Stimulated activated CD4-positive, alpha-beta T cell treated with anti-CD3 and anti-CD28 coated beads, Interleukin-1b, Interleukin-23, amount 100 ng/mL, for 4 hours (primary cell): ENCODE measurements around the gene PSORS1C2.

Experiments used
- DNase-seq, 2 donors: peaks; one replicate each; pipeline ENCODE4 v3.0.0-alpha.2; 2020; ENCODE audit warnings: low read depth in 2 of 2

Gene PSORS1C2

GRCh38 chr6:31114541-31114878 lies 24.4 kb downstream of the PSORS1C2 start, which contains the start of gene PSORS1C1:
Gene PSORS1C1 (plus strand): TSS chr6:31114800. CDS start chr6:31129633, 14,833 bp downstream.
- DNase-seq, result no peak

- no peak for DNase-seq
These were observed 24.9 kb downstream of the PSORS1C2 start for GRCh38 chr6:31113861-31114540.

- no peak for DNase-seq
These were observed 26.4 kb downstream of the PSORS1C2 start, which contains the start of gene C6orf15 for GRCh38 chr6:31112478-31112877. Gene C6orf15 (minus strand): TSS chr6:31112575. CDS start chr6:31112555, 20 bp downstream.

- DNase-seq, result no peak
These were observed 27.2 kb downstream of the PSORS1C2 start for GRCh38 chr6:31111712-31112111.

GRCh38 chr6:31110825-31111582 lies 27.9 kb downstream of the PSORS1C2 start:
- no peak for DNase-seq

DNA sequence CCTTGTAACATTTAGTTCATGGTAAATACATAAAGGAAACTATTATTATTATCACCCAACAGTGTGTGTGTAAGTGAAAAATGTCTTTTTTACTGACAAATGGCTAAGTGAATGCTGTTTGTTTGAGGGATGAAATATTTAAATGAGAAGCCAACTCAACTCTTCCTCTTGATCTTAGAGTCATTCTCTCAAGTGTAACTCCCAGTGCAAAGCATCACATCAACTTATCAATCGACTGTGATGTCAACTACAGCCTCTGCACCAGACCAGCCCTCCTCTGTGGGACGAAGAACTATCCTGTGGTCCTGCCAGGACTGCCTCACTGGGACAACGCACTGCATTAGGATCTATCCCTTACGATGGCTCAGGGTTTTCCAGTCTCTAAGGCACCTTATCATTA lies 31.8 kb downstream of the PSORS1C2 start:
- DNase-seq, result no peak

DNA sequence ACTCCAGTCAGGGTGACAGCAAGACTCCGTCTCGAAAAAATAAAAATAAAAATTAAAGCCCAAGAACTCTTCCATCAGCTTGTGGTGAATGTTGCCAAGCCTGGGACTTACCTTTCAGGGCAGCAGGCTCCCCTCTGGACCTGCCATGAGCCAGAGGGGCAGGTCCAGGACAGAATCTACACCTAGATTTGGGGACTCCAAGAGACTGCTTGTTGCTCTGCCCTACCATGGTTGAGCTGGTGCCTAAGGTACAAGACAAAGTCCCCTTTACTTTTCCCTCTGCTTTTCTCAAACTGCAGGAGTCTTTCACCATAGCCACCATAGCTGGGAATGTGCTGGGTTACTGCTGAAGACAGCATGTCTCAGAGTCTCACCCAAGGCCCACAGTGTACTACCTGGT lies 35.7 kb downstream of the PSORS1C2 start:
- DNase-seq, result no peak

DNA sequence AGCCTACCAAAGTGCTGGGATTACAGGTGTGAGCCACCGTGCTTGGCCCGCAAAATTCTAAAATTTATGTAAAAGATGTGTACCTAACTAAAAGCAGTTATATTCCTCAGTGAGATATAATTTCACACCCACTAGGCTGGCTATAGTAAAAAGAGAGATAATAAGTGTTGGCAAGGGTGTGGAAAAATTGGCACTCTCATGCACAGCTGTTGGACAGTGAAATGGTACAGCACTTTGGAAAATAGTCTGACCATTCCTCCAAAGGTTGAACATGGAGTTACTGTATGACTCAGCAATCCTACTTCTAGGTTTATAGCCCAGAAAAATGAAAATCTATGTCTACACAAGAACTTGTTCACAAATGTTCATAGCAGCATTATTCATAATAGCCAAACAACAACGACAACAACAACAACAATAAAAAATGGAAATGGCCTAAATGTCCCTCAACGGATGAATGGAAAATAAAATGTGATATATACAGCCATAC lies 40.4 kb downstream of the PSORS1C2 start:
- no peak for DNase-seq

GRCh38 chr6:31096656-31097055 lies 42.2 kb downstream of the PSORS1C2 start:
- DNase-seq, result no peak

DNA sequence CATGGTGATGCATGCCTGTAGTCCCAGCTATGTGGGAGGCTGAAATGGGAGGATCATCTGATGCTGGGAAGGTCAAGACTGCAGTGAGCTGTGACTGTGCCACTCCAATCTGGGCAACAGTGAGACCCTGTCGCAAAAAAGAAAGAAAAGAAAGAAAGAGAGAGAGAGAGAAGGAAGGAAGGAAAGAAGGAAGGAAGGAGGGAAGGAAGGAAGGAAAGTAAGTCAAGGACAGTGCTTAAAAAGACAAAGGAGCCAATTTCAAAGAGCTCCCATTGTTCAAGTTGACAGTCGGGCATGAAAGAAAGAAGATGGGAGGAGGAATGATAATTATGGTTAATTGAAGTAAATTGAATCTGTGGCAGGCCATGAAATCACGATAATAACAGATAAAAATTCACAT lies 42.7 kb downstream of the PSORS1C2 start:
- no peak for DNase-seq

- DNase-seq, result no peak
These were observed 44.4 kb downstream of the PSORS1C2 start for GRCh38 chr6:31094389-31094881.

GRCh38 chr6:31092769-31093505 lies 45.9 kb downstream of the PSORS1C2 start:
- DNase-seq, result no peak

- no peak for DNase-seq
These were observed 46.6 kb downstream of the PSORS1C2 start for GRCh38 chr6:31092238-31092637.

DNA sequence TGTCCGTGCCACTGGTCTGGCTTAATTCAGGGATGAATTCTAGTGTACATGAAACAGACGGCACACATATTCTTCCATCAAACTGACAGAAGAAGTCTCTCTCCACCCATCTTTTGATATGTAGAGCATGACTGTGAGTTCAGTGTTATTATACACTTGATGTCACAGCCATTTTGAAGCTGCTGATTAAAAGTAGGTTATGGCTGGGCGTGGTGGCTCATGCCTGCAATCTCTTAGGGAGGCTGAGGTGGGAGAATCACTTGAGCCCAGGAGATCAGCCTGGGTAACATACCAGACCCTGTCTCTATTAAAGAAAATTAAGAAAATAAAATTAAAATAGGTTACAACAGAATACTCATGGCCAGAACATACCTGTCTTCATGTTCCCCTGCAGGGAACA lies 47.2 kb downstream of the PSORS1C2 start:
- DNase-seq, result no peak

DNA sequence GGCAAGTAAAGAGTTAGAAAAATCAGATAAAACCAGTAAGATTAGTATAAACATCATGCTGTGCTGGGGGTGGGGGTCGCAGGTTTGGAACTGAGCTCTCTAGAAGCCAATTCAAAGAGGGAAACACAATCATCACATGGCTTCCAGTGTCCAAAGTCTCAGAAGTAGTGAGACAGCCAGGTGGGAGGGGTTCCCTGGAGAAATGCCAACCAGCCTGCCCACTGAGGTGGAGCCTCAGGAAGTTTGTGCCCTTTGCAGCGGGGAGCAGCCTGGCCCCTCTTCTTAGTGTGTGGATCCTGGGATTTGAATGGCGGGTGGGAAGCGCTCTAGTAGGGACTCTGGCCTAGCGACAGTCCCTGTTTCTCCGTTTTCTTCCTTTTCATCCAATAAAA lies 47.9 kb downstream of the PSORS1C2 start:
- no peak for DNase-seq

DNA sequence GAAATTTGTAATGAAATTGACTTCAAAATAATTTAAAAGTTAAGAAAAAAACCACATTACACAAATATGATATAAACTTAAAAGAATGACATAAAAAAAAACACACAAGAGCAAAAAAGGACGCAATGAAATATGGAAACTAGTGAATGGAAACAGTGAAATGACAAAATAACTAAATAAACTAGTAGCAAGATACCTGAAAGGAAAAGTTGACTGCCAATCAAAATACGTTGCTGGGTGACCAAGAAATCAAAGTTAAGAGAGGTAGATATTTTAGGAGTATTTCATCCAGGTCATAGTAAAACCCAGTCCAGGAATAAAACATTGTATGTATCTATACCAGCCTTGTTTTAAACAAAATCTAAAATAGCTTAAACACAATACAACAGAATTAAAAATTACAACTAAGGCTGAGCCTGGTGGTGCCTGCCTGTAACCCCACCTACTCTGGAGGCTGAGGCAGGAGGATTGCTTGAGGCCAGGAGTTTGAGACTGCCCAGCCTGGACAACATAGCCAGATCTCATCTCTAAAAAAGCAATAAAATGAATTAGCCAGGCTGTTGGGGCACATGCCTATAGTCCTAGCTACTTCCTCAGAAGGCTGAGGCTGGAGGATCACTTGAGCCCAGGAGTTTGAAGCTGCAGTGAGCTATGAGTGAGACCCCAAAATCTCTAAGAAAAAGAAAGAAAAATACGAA lies 48.4 kb downstream of the PSORS1C2 start:
- DNase-seq, result no peak
